HG02852 (cell line): Measurements from ENCODE around the gene CELA1.
"Not testable (repeated sequence)": the region's sequence is repeated elsewhere in the genome, so short reads cannot be mapped to it uniquely, and the experiment has no call there.

Source experiments
- ATAC-seq: cut with Tn5 transposase; IDR thresholded peaks from one replicate; pipeline ENCODE4 v1.9.1; 2021; ENCODE audit warnings: mild to moderate bottlenecking, moderate library complexity; ENCODE audit not compliant: unreplicated experiment

Gene CELA1

GRCh38 chr12:51349026-51349425 is 2.5 kb upstream of the CELA1 start:
- ATAC-seq = no peak

- ATAC-seq = no peak
Observed at GRCh38 chr12:51348116-51348515, 1.6 kb upstream of the CELA1 start.

GRCh38 chr12:51345681-51346080 is 798 bp downstream of the CELA1 start:
- no peak for ATAC-seq

GRCh38 chr12:51343201-51343600 is 3.3 kb downstream of the CELA1 start:
- no peak for ATAC-seq

- no peak for ATAC-seq
Observed at GRCh38 chr12:51342416-51342815, 4.1 kb downstream of the CELA1 start.

GRCh38 chr12:51341251-51342007 is 5.0 kb downstream of the CELA1 start:
- no peak for ATAC-seq

- ATAC-seq = no peak
Observed at GRCh38 chr12:51339750-51340149, 6.7 kb downstream of the CELA1 start.

- ATAC-seq = not testable (repeated sequence)
Observed at GRCh38 chr12:51337336-51337735, 9.1 kb downstream of the CELA1 start.

- ATAC-seq = no peak
Observed at GRCh38 chr12:51335931-51336330, 10.5 kb downstream of the CELA1 start.

GRCh38 chr12:51334764-51335163 is 11.7 kb downstream of the CELA1 start:
- ATAC-seq = no peak

GRCh38 chr12:51333536-51333935 is 12.9 kb downstream of the CELA1 start:
- ATAC-seq = no peak

GRCh38 chr12:51330186-51330585 is 16.3 kb downstream of the CELA1 start:
- ATAC-seq = no peak

- no peak for ATAC-seq
Observed at GRCh38 chr12:51329742-51330141, 16.7 kb downstream of the CELA1 start.

GRCh38 chr12:51328587-51328986 is 17.9 kb downstream of the CELA1 start:
- no peak for ATAC-seq

GRCh38 chr12:51326698-51327439 is 19.6 kb downstream of the CELA1 start:
- peak; percentile 54 for ATAC-seq

- no peak for ATAC-seq
Observed at GRCh38 chr12:51324953-51325352, 21.5 kb downstream of the CELA1 start.

- ATAC-seq = no peak
Observed at GRCh38 chr12:51323966-51324895, 22.2 kb downstream of the CELA1 start, which contains the start of gene BIN2. Gene BIN2, minus strand, starts transcription at chr12:51324174. Its CDS starts 72 bp downstream, at chr12:51324102.

GRCh38 chr12:51323317-51323960 is 23.0 kb downstream of the CELA1 start:
- ATAC-seq = no peak

GRCh38 chr12:51322452-51322851 is 24.0 kb downstream of the CELA1 start:
- ATAC-seq = no peak

GRCh38 chr12:51321882-51322281 is 24.6 kb downstream of the CELA1 start:
- ATAC-seq = no peak
